ENCODE measurements around the gene SYMPK.

Gene SYMPK

DNA sequence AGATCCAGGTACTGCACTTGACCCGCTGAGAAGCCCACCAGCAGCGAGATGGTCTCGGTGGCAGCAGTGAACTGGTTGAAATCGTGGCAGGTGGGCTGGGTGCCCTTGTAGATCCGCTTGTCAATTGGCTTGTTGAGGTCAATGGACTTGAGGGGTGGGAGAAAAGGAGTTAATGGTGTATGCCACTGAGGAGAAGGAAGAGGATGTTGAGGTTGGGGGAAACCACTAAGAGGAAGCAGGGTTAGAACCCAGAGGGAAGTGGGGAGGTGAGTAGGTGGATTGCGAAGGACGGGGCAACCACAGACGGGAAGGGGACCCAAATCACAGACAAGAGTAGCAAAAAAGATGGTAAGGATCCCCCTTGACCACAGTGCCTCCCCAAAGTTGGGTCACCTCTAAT is 72.0 kb downstream of the SYMPK start:
- Histone ChIP-seq H3K4me1 (ENCODE audit: control insufficient read depth, low read depth, low read length) (peaks cover 9% of the 10 kb centered on the region), H3K27ac (ENCODE audit: low read length) (no peak overlapping the region), H3K4me3 (ENCODE audit: low read length) (peak overlapping the region; percentile 88), H3K9ac (ENCODE audit: low read length) (no peak overlapping the region), H3K27me3 (ENCODE audit: control insufficient read depth, insufficient read depth, low read length) (no peaks in the 10 kb centered on the region), H3K36me3 (ENCODE audit: control insufficient read depth, low read depth, low read length) (peaks cover 38% of the 10 kb centered on the region), H3K9me3 (ENCODE audit: control insufficient read depth, low read depth, low read length) (no peaks in the 10 kb centered on the region)

DNA sequence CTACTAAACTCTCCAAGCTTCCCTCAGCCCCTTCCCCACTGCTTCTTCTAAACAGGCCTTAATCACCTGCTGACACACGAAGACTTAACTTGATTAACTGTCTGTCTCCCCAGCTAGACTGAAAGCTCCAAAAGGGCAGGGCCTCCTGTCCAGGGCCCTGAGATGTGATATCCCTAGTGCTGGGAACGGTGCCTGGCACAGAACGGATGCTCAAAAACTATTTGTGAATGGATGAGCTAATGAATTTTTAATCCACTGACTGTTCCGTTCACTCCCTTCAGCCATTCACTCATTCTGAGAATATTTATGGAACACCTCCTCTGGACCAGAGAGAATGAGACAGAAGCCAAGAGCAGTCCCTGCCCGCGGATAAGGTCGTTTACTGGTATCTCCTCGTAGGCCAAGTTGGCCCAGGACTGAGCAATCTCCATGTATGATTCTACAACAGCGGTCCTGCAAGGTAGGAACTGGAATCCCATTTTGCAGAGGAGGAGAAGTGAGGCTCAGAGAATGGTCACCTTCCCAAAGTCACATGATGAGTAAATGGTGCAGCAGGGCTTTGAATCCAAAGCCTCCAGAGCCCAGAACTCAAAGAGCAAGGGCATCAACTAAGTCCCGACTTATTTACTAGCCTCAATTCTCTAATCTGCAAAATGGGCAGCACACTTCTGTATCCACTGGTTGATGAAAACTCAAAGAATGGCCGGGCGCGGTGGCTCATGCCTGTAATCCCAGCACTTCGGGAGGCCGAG is 73.7 kb downstream of the SYMPK start:
- Histone ChIP-seq H3K36me3 (ENCODE audit: control insufficient read depth, low read depth, low read length) (peaks cover 41% of the 10 kb centered on the region), H3K27ac (ENCODE audit: low read length) (no peak overlapping the region)

DNA sequence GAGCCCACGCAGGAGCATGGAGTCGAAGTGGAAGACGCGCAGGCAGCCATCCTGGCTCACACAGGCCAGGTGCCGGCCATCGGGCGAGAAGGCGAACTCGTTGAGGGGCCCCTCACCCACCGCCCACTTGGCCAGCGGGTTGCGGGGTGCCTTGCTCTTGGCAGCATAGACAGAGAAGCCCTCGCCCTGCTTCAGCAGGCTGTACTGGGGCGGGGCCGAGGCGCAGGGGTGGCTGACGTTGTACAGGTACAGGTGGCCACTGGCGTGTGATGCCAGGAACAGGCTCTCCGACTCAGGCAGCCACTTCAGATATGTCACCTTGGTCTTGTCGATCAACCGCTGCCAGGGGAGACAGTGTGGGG is 76.4 kb downstream of the SYMPK start:
- H3K9me3 ChIP-seq (ENCODE audit: control insufficient read depth, low read depth, low read length), result no peaks in the 10 kb centered on the region
- no peak overlapping the region for H3K27ac ChIP-seq (ENCODE audit: low read length)
- H3K27me3 ChIP-seq (ENCODE audit: control insufficient read depth, insufficient read depth, low read length), result no peaks in the 10 kb centered on the region
- peaks cover 41% of the 10 kb centered on the region for H3K36me3 ChIP-seq (ENCODE audit: control insufficient read depth, low read depth, low read length)
- no peak overlapping the region for H3K4me3 ChIP-seq (ENCODE audit: low read length)
- H3K9ac ChIP-seq (ENCODE audit: low read length), result no peak overlapping the region
- no peaks in the 10 kb centered on the region for H3K4me1 ChIP-seq (ENCODE audit: control insufficient read depth, low read depth, low read length)

More for the DNA sequence above, 73.7 kb downstream of the SYMPK start:
- H3K9me3 ChIP-seq (ENCODE audit: control insufficient read depth, low read depth, low read length), result no peaks in the 10 kb centered on the region
- H3K27me3 ChIP-seq (ENCODE audit: control insufficient read depth, insufficient read depth, low read length), result no peaks in the 10 kb centered on the region
- no peak overlapping the region for H3K9ac ChIP-seq (ENCODE audit: low read length)
- H3K4me1 ChIP-seq (ENCODE audit: control insufficient read depth, low read depth, low read length), result peaks cover 9% of the 10 kb centered on the region
- H3K4me3 ChIP-seq (ENCODE audit: low read length), result no peak overlapping the region

DNA sequence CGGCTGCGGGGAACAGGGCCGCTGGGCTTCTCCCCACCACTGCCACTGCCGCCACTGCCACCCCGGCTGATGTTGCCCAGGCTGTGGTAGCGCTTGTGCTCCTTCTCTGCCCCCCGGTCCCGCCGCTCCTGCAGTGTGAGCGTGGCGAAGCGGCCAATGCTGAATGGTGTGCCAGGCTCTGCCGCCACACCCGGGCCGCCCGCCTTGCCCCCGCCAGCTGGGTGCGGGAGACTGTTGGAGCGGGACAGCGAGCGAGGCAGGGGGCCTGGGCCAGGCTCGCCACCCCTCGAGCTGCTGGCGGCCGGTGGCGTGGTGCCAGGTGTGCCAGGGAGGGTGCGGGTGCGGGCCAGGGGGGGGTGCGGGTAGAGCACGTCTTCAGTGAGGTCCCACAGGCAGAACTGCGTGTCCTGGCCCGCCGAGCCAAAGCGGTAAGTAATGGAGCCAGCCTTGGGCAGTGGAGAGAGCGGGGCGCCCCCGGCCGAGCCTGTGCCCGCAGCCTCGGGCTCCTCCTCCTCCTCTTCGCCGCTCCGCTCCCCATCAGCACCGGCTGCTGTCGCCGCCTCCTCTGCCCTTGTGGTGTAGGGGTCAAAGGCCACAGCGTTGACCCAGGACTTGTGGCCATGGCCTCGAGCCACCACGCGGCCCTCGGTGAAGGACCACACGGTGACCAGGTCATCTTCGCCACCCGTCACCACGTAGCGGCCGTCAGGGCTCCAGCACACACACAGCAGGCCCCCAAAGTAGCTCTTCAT is 77.0 kb downstream of the SYMPK start:
- Histone ChIP-seq H3K9me3 (ENCODE audit: control insufficient read depth, low read depth, low read length) (no peaks in the 10 kb centered on the region), H3K4me3 (ENCODE audit: low read length) (no peak overlapping the region), H3K36me3 (ENCODE audit: control insufficient read depth, low read depth, low read length) (peaks cover 41% of the 10 kb centered on the region)

DNA sequence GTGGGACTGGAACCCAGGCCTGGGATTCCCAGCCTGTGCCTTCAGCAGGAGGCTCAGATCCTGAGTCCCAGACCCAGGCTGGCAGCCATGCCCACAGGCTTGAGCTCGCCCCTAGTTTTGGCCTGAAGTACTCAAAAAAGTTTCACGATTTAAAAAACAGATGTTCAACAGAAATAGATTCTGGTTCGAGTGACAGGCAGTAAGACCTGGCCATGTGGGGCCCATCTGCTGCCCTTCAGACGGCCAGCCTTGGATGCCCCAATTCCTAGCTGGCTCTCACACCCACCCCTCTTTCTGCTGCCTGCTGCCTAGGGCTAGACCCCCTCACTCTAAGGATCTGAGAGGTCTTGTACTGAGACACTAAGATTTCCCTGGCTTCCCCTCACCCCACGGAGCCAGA is 77.8 kb downstream of the SYMPK start:
- no peak overlapping the region for H3K4me3 ChIP-seq (ENCODE audit: low read length)
- peaks cover 4% of the 10 kb centered on the region for H3K4me1 ChIP-seq (ENCODE audit: control insufficient read depth, low read depth, low read length)
- no peak overlapping the region for H3K9ac ChIP-seq (ENCODE audit: low read length)
- H3K9me3 ChIP-seq (ENCODE audit: control insufficient read depth, low read depth, low read length), result no peaks in the 10 kb centered on the region
- H3K27ac ChIP-seq (ENCODE audit: low read length), result no peak overlapping the region
- H3K36me3 ChIP-seq (ENCODE audit: control insufficient read depth, low read depth, low read length), result peaks cover 36% of the 10 kb centered on the region
- H3K27me3 ChIP-seq (ENCODE audit: control insufficient read depth, insufficient read depth, low read length), result peaks cover 5% of the 10 kb centered on the region

More for the DNA sequence above, 77.0 kb downstream of the SYMPK start:
- no peaks in the 10 kb centered on the region for H3K4me1 ChIP-seq (ENCODE audit: control insufficient read depth, low read depth, low read length)
- no peaks in the 10 kb centered on the region for H3K27me3 ChIP-seq (ENCODE audit: control insufficient read depth, insufficient read depth, low read length)
- H3K27ac ChIP-seq (ENCODE audit: low read length), result no peak overlapping the region
- H3K9ac ChIP-seq (ENCODE audit: low read length), result no peak overlapping the region

DNA sequence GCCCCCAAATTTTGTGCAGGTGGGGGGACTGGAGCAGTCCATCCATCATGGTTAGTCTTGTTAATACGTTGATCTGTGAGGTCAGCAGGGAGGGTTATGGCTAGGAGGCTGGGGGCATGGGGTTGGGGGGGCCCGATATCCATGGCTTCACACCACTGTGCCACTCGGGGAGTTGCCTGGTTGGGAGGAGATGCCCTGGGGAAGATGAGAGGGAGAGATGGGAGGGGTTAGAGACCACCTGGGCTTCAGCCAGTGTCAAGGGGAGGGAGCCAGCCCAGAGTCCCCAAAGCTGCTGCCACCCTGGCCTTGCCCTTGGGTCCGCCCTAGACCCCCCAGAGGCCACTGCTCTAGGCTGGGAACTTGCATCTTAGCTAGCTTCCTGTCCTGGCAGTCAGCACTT is 78.9 kb downstream of the SYMPK start:
- no peak overlapping the region for H3K27ac ChIP-seq (ENCODE audit: low read length)

DNA sequence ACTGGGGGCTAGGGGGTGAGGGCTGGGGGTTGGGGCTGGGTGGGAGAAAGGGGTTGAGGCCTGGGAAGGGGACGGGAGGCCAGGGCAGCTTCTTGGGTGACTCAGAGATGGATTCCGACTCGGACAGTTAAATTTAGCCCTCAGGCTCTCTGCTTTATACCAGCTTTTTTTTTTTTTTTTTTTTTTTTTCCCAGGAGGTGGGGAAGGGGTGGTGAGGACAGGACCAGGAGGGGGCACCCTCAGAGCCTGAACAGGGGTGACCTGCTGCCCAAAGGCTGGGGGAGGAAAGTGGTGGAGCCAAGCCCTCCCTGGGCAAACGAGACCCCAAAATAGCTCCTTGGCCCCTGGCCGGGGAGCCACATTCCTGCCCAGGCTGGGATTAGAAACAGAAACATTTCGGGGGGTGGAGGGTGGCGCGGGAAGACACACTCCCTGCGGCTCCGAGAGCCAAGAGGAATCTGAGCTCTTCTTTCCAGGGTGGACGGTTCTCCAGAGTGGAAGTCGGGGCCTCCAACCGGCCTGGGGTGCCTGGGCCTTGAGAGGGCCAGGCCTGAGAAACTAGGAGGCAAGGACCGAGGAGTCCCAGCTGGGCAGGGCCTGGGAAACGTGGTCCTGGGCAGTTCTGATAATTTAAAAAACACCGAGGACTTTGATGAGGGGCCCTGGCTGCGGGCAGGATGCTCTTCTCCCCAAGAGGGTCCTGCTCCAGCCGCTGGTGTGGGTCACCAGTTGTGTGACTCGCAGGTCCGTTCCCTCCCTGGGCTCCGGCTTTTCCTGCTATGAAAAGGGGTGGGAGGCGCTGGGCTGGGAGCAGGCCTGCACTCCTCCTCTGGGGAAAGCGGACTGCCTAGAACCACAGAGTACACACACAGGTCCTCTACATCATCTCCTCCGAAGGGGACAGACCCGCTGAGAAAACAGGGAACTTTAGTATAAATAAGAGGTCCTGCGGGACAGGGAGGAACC is 79.8 kb downstream of the SYMPK start:
- peaks cover 14% of the 10 kb centered on the region for H3K4me1 ChIP-seq (ENCODE audit: control insufficient read depth, low read depth, low read length)

More for the DNA sequence above, 78.9 kb downstream of the SYMPK start:
- Histone ChIP-seq H3K4me1 (ENCODE audit: control insufficient read depth, low read depth, low read length) (peaks cover 9% of the 10 kb centered on the region), H3K4me3 (ENCODE audit: low read length) (no peak overlapping the region), H3K9me3 (ENCODE audit: control insufficient read depth, low read depth, low read length) (no peaks in the 10 kb centered on the region), H3K36me3 (ENCODE audit: control insufficient read depth, low read depth, low read length) (peaks cover 31% of the 10 kb centered on the region), H3K27me3 (ENCODE audit: control insufficient read depth, insufficient read depth, low read length) (peaks cover 10% of the 10 kb centered on the region), H3K9ac (ENCODE audit: low read length) (no peak overlapping the region)

DNA sequence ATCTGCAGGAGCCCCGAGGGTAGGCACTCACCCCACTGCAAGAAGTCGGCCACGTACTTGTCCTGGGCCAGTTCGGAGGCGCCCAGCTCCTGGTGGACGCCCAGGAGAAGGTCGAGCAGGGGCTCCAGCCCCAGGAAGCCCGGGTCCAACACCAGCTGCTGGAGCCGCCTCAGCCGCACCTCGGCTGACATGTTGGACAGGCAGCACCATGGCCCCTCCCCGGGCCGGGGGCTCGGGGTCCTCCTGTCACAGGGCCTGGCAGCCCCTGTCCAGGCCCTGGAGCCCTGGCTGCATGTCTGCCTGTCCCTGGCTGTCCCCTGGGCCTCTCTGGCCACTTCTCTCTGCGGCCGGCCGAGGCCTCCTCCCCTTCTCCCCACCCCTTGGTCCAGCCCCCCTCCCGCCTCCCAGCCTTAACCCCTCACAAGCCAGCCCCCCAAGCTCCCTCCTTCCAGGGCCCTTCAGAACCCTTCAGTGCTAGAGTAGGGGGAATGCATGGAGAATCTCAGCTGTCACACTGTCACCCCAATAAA is 80.7 kb downstream of the SYMPK start, which contains the start of gene DMPK:
TSS of gene DMPK (minus strand) at position 329 of the 530 bp plus-strand sequence. CDS start at position 191, 138 bp downstream.
- peaks cover 14% of the 10 kb centered on the region for H3K4me1 ChIP-seq (ENCODE audit: control insufficient read depth, low read depth, low read length)
- H3K27ac ChIP-seq (ENCODE audit: low read length), result no peak within 1 kb of the TSS
- no peak within 1 kb of the TSS for H3K9ac ChIP-seq (ENCODE audit: low read length)
- H3K36me3 ChIP-seq (ENCODE audit: control insufficient read depth, low read depth, low read length), result peaks cover 20% of the 10 kb centered on the region
- H3K9me3 ChIP-seq (ENCODE audit: control insufficient read depth, low read depth, low read length), result no peaks in the 10 kb centered on the region
- H3K4me3 ChIP-seq (ENCODE audit: low read length), result no peak within 1 kb of the TSS
- H3K27me3 ChIP-seq (ENCODE audit: control insufficient read depth, insufficient read depth, low read length), result peaks cover 10% of the 10 kb centered on the region

More for the DNA sequence above, 79.8 kb downstream of the SYMPK start:
- Histone ChIP-seq H3K4me3 (ENCODE audit: low read length) (no peak overlapping the region), H3K27ac (ENCODE audit: low read length) (no peak overlapping the region), H3K9ac (ENCODE audit: low read length) (no peak overlapping the region), H3K9me3 (ENCODE audit: control insufficient read depth, low read depth, low read length) (no peaks in the 10 kb centered on the region), H3K36me3 (ENCODE audit: control insufficient read depth, low read depth, low read length) (peaks cover 21% of the 10 kb centered on the region), H3K27me3 (ENCODE audit: control insufficient read depth, insufficient read depth, low read length) (peaks cover 10% of the 10 kb centered on the region)

DNA sequence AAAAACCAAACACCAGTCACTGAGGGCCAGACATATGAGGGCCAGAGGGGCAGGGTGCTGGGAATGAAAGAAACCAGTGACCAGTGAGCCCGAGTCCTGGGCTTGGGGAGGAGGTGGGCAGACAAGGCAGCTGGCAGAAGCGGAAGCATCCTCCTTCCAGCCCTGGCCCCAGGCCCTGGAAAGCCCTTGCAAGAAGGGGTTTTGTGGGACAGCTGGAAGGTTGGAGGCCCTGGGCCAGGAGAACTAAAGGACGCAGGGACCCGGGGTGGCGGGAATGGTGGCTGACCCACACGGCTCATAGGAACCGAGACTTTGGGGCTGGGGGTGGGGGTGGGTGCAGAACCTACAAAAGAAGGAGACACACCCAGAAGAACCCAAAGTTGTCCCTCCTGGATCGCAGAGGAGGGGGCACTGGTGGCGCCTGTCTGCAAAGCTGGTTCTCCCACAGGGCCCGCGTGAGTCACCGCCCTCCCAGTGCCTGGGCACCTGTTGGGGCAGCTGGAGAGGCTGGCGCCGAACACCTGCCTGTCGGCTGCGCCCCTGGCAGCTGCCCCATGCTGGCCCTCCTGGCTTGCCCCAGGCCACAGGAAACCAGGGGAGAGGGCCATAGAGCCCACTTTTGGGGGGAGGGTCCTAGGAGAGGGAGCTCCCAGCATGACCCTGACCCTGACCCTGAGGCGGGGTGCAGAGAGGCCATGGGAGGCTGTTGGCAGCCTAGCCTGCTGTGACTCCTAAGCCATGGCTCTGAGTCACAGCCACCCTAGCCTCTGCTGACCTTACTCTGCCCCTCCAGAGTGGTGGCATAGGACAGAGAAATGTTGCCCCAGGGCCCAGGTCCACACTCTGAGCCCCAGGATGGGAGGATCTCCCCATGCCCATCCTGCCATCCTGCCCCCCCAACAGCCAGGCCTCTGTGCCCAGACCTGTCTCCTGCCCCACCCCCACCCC is 81.5 kb downstream of the SYMPK start:
- Histone ChIP-seq H3K27me3 (ENCODE audit: control insufficient read depth, insufficient read depth, low read length) (peaks cover 10% of the 10 kb centered on the region), H3K4me1 (ENCODE audit: control insufficient read depth, low read depth, low read length) (peaks cover 14% of the 10 kb centered on the region), H3K9me3 (ENCODE audit: control insufficient read depth, low read depth, low read length) (no peaks in the 10 kb centered on the region), H3K4me3 (ENCODE audit: low read length) (no peak overlapping the region), H3K27ac (ENCODE audit: low read length) (no peak overlapping the region), H3K36me3 (ENCODE audit: control insufficient read depth, low read depth, low read length) (peaks cover 13% of the 10 kb centered on the region), H3K9ac (ENCODE audit: low read length) (no peak overlapping the region)

DNA sequence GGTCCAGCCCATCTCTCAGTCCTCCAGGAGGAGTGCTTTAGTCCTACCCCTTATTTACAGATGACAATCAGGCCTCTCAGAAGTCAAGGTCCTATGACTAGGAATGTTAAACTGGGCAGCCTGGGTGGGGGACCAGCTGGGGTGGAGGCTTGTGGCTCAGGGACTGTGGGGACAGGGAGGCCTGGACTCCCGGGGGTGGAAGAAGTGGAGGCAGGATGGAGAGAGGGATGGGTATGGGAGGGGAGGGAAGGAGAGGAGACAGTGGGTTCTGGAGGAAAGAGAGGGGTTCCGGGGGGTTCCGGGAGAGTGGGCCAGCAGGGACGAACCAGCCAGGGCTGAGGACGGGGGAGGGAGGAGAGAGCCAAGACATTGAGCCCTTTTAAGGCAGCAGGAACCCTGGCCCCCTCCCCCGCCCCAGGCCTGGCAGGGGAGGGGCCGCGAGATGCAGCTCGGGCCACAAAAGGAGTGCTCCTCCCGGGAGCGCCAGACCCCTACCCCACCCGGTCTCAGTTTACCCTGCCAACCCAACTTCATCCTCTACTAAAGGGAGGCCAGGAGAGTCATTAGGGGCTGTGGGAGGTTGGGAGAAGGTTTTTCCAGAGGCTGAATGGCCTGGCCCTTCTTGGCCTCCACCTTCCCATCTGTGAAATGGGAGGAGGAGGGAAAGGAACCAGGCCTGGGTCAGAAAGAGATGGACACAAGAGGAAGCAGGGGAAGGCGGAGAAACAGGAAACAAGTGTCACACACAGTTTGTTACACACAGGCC is 82.3 kb downstream of the SYMPK start:
- H3K4me3 ChIP-seq (ENCODE audit: low read length), result no peak overlapping the region
- H3K9me3 ChIP-seq (ENCODE audit: control insufficient read depth, low read depth, low read length), result no peaks in the 10 kb centered on the region
- H3K9ac ChIP-seq (ENCODE audit: low read length), result no peak overlapping the region
- peaks cover 14% of the 10 kb centered on the region for H3K4me1 ChIP-seq (ENCODE audit: control insufficient read depth, low read depth, low read length)
- H3K27ac ChIP-seq (ENCODE audit: low read length), result no peak overlapping the region
- H3K27me3 ChIP-seq (ENCODE audit: control insufficient read depth, insufficient read depth, low read length), result peaks cover 10% of the 10 kb centered on the region
- peaks cover 8% of the 10 kb centered on the region for H3K36me3 ChIP-seq (ENCODE audit: control insufficient read depth, low read depth, low read length)
